HEK293 (cell line): Measurements from ENCODE around the gene HYAL3.
A peak's percentile ranks its signal among the peaks of the same experiment; 100 is the strongest.

Source experiments
- CTCF ChIA-PET: fragments of 350-600 bp; formaldehyde crosslinking; extraction: SDS; loops from one replicate; lab custom pipeline; 2021; ENCODE audit warnings: antibody characterized with exemption; lab: Yijun Ruan, JAX
- POLR2A ChIA-PET: fragments of 300-600 bp; formaldehyde crosslinking; extraction: SDS; loops from one replicate; lab custom pipeline; 2020; ENCODE audit warnings: antibody characterized with exemption, inconsistent platforms; lab: Yijun Ruan, JAX
- H3K27ac ChIP-seq: fragments of 200-500 bp; sonication (Bioruptor generic); 2 replicates; pipeline ENCODE4 v1.5.1; 2014; ENCODE audit warnings: low read depth, low read length, control low read depth, inconsistent platforms; ENCODE audit errors: extremely low read depth
- H3K36me3 ChIP-seq, 2 experiments: fragments of 200-500 bp in 1 of 2; sonication (Bioruptor generic) in 1 of 2; 1 replicate in 1 of 2; 2 replicates in 1 of 2; pipeline ENCODE4 v1.5.1; 2014 to 2017; ENCODE audit warnings: inconsistent platforms in 2 of 2, low read length in 2 of 2; ENCODE audit not compliant: control insufficient read depth in 2 of 2, insufficient read depth in 1 of 2
- H3K4me1 ChIP-seq: fragments of 200-500 bp; sonication (Bioruptor generic); 2 replicates; pipeline ENCODE4 v1.5.1; 2014; ENCODE audit warnings: mild to moderate bottlenecking, low read length, inconsistent platforms; ENCODE audit not compliant: control insufficient read depth, insufficient read depth
- H3K4me3 ChIP-seq: 2 replicates; pipeline ENCODE4 v1.5.1; 2011; ENCODE audit warnings: low read depth, mild to moderate bottlenecking, control low read depth, low read length, moderate library complexity
- H3K9me3 ChIP-seq: fragments of 200-500 bp; sonication (Bioruptor generic); 2 replicates; pipeline ENCODE4 v1.5.1; 2014; ENCODE audit warnings: low read depth, low read length, inconsistent platforms; ENCODE audit not compliant: control insufficient read depth, insufficient read depth
- GLI4 ChIP-seq: fragments of 450-650 bp; formaldehyde crosslinking; IDR thresholded peaks from 2 replicates; pipeline ENCODE4 v1.5.1; 2016; ENCODE audit warnings: missing biosample characterization, missing genetic modification characterization
- GLIS1 ChIP-seq: fragments of 450-650 bp; formaldehyde crosslinking; IDR thresholded peaks from 2 replicates; pipeline ENCODE4 v1.5.1; 2016; ENCODE audit warnings: missing biosample characterization, missing genetic modification characterization
- ZBTB8A ChIP-seq: fragments of 450-650 bp; formaldehyde crosslinking; IDR thresholded peaks from 2 replicates; pipeline ENCODE4 v1.5.1; 2016; ENCODE audit warnings: missing biosample characterization, missing genetic modification characterization
- ZNF16 ChIP-seq: fragments of 450-650 bp; formaldehyde crosslinking; IDR thresholded peaks from 2 replicates; pipeline ENCODE4 v1.5.1; 2016; ENCODE audit warnings: low read depth, missing biosample characterization, missing genetic modification characterization
- ZNF19 ChIP-seq: fragments of 450-650 bp; formaldehyde crosslinking; IDR thresholded peaks from 2 replicates; pipeline ENCODE4; 2016; ENCODE audit warnings: missing biosample characterization, missing genetic modification characterization, low read depth
- ZNF24 ChIP-seq: fragments of 450-650 bp; formaldehyde crosslinking; IDR thresholded peaks from 2 replicates; pipeline ENCODE4 v1.5.1; 2016; ENCODE audit warnings: missing biosample characterization, missing genetic modification characterization
- ZNF292 ChIP-seq: fragments of 450-650 bp; formaldehyde crosslinking; IDR thresholded peaks from 2 replicates; pipeline ENCODE4 v1.5.1; 2016; ENCODE audit warnings: low read depth, missing biosample characterization, missing genetic modification characterization, borderline replicate concordance
- ZNF302 ChIP-seq: fragments of 450-650 bp; formaldehyde crosslinking; IDR thresholded peaks from 2 replicates; pipeline ENCODE4 v1.5.1; 2016; ENCODE audit warnings: missing biosample characterization, missing genetic modification characterization, low read depth
- ZNF350 ChIP-seq: fragments of 450-650 bp; formaldehyde crosslinking; IDR thresholded peaks from 2 replicates; pipeline ENCODE4 v1.5.0; 2017; ENCODE audit warnings: missing biosample characterization, mild to moderate bottlenecking, missing genetic modification characterization
- ZNF362 ChIP-seq: fragments of 450-650 bp; formaldehyde crosslinking; IDR thresholded peaks from 2 replicates; pipeline ENCODE4 v1.5.1; 2016; ENCODE audit warnings: missing biosample characterization, missing genetic modification characterization
- ZNF501 ChIP-seq: fragments of 450-650 bp; formaldehyde crosslinking; IDR thresholded peaks from 2 replicates; pipeline ENCODE4 v1.5.1; 2016; ENCODE audit warnings: missing biosample characterization, missing genetic modification characterization
- ZNF707 ChIP-seq: fragments of 450-650 bp; formaldehyde crosslinking; IDR thresholded peaks from 2 replicates; pipeline ENCODE4 v1.5.1; 2016; ENCODE audit warnings: missing biosample characterization, missing genetic modification characterization
- ZNF792 ChIP-seq: fragments of 450-650 bp; formaldehyde crosslinking; IDR thresholded peaks from 2 replicates; pipeline ENCODE4 v1.5.1; 2016; ENCODE audit warnings: missing biosample characterization, missing genetic modification characterization
- TF ChIP-seq, protein P1 (sequence below): fragments of 450-650 bp; formaldehyde crosslinking; IDR thresholded peaks from 2 replicates; pipeline ENCODE4 v1.5.1; 2016; ENCODE audit warnings: missing biosample characterization, missing genetic modification characterization
- TF ChIP-seq, protein P2 (sequence below): fragments of 450-650 bp; formaldehyde crosslinking; IDR thresholded peaks from 2 replicates; pipeline ENCODE4 v1.5.1; 2016; ENCODE audit warnings: missing biosample characterization, missing genetic modification characterization
- TF ChIP-seq, protein P3 (sequence below): fragments of 450-650 bp; formaldehyde crosslinking; IDR thresholded peaks from 2 replicates; pipeline ENCODE4 v1.5.1; 2016; ENCODE audit warnings: missing biosample characterization, missing genetic modification characterization
- TF ChIP-seq, protein P4 (sequence below): fragments of 450-650 bp; formaldehyde crosslinking; IDR thresholded peaks from 2 replicates; pipeline ENCODE4 v1.5.1; 2017; ENCODE audit warnings: missing biosample characterization, missing genetic modification characterization

The HYAL3 gene

GRCh38 chr3:50264383-50264963 lies 34.7 kb downstream of the HYAL3 start (continued):
- no peak for TF ChIP-seq ZNF24
- TF ChIP-seq ZNF501 (tag by site-specific recombination): no peak
- TF ChIP-seq ZNF707 (tag by site-specific recombination): no peak
- TF ChIP-seq, protein P1, sequence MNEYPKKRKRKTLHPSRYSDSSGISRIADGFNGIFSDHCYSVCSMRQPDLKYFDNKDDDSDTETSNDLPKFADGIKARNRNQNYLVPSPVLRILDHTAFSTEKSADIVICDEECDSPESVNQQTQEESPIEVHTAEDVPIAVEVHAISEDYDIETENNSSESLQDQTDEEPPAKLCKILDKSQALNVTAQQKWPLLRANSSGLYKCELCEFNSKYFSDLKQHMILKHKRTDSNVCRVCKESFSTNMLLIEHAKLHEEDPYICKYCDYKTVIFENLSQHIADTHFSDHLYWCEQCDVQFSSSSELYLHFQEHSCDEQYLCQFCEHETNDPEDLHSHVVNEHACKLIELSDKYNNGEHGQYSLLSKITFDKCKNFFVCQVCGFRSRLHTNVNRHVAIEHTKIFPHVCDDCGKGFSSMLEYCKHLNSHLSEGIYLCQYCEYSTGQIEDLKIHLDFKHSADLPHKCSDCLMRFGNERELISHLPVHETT (tag by site-specific recombination): no peak
- TF ChIP-seq, protein P2, sequence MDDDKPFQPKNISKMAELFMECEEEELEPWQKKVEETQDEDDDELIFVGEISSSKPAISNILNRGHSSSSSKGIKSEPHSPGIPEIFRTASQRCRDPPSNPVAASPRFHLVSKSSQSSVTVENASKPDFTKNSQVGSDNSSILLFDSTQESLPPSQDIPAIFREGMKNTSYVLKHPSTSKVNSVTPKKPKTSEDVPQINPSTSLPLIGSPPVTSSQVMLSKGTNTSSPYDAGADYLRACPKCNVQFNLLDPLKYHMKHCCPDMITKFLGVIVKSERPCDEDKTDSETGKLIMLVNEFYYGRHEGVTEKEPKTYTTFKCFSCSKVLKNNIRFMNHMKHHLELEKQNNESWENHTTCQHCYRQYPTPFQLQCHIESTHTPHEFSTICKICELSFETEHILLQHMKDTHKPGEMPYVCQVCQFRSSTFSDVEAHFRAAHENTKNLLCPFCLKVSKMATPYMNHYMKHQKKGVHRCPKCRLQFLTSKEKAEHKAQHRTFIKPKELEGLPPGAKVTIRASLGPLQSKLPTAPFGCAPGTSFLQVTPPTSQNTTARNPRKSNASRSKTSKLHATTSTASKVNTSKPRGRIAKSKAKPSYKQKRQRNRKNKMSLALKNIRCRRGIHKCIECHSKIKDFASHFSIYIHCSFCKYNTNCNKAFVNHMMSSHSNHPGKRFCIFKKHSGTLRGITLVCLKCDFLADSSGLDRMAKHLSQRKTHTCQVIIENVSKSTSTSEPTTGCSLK (tag by site-specific recombination): no peak
- TF ChIP-seq ZNF350 (tag by site-specific recombination): no peak
- no peak for TF ChIP-seq GLI4 (tag by site-specific recombination)
- TF ChIP-seq ZBTB8A: peak; percentile 36; the same call in 1 of the 2 replicates

- ChIA-PET POLR2A (interaction anchor here (0.7 to 1.9 kb wide), 9 partner anchors 8 to 87 kb away, joined by 3 to 9 read pairs (median 4); partner anchors contain the start of genes CYB561D2, HYAL3, LSMEM2 and NAA80), CTCF (interaction anchor here (0.7 to 2.4 kb wide), 9 partner anchors 8 to 69 kb away, joined by 3 to 16 read pairs (median 4); partner anchors contain the start of gene IFRD2)
- Histone ChIP-seq H3K27ac (no peak overlapping the region), H3K36me3 (no peaks in the 10 kb centered on the region), H3K4me1 (peaks cover 3% of the 10 kb centered on the region; the same call in 1 of the 2 replicates), H3K4me3 (no peak overlapping the region), H3K9me3 (no peaks in the 10 kb centered on the region)
- no peak for TF ChIP-seq ZNF16 (tag by site-specific recombination)
- peak; percentile 33; the same call in 1 of the 2 replicates for TF ChIP-seq ZNF362 (tag by site-specific recombination)
- TF ChIP-seq, protein P3, sequence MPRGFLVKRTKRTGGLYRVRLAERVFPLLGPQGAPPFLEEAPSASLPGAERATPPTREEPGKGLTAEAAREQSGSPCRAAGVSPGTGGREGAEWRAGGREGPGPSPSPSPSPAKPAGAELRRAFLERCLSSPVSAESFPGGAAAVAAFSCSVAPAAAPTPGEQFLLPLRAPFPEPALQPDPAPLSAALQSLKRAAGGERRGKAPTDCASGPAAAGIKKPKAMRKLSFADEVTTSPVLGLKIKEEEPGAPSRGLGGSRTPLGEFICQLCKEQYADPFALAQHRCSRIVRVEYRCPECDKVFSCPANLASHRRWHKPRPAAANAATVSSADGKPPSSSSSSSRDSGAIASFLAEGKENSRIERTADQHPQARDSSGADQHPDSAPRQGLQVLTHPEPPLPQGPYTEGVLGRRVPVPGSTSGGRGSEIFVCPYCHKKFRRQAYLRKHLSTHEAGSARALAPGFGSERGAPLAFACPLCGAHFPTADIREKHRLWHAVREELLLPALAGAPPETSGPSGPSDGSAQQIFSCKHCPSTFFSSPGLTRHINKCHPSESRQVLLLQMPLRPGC (tag by site-specific recombination): no peak
- TF ChIP-seq ZNF302 (tag by site-specific recombination): no peak
- TF ChIP-seq ZNF792 (tag by site-specific recombination): no peak
- TF ChIP-seq ZNF292 (tag by site-specific recombination): no peak
- TF ChIP-seq GLIS1 (tag by site-specific recombination): peak; percentile 48; the same call in 1 of the 2 replicates
- no peak for TF ChIP-seq ZNF19 (tag by site-specific recombination)
- TF ChIP-seq, protein P4, sequence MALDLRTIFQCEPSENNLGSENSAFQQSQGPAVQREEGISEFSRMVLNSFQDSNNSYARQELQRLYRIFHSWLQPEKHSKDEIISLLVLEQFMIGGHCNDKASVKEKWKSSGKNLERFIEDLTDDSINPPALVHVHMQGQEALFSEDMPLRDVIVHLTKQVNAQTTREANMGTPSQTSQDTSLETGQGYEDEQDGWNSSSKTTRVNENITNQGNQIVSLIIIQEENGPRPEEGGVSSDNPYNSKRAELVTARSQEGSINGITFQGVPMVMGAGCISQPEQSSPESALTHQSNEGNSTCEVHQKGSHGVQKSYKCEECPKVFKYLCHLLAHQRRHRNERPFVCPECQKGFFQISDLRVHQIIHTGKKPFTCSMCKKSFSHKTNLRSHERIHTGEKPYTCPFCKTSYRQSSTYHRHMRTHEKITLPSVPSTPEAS (tag by site-specific recombination): no peak
These were observed 35.5 kb downstream of the HYAL3 start for GRCh38 chr3:50263478-50264382.
